GM23338 (cell line): Measurements from ENCODE around the gene VNN1. TPM values are rescaled to one million over a fixed set of nuclear protein-coding genes. Genes with fewer than 3 reads are reported as not detected.

Source experiments
- ATAC-seq: fragments of 200-7000 bp; cut with Tn5 transposase; 3 replicates; pipeline ENCODE4 v1.9.1; 2020
- DNase-seq: peaks from one replicate; pipeline ENCODE4 v3.0.0-alpha.2; 2015; ENCODE audit warnings: low spot score
- H2AFZ ChIP-seq: fragments of 200-600 bp; sonication (generic); 2 replicates; pipeline ENCODE4 v1.8.0; 2016; ENCODE audit warnings: antibody characterized with exemption, mild to moderate bottlenecking, moderate library complexity
- H3F3A ChIP-seq: fragments of 200-600 bp; sonication (generic); replicated peaks from 2 replicates; pipeline ENCODE4 v1.8.0; 2017; ENCODE audit warnings: antibody characterized with exemption, mixed run types, low read depth
- H3K27ac ChIP-seq: fragments of 200-600 bp; sonication (generic); 2 replicates; pipeline ENCODE4 v1.6.1; 2016; ENCODE audit warnings: low read depth
- H3K27me3 ChIP-seq: fragments of 200-600 bp; sonication (generic); 2 replicates; pipeline ENCODE4 v1.8.0; 2016; ENCODE audit warnings: mild to moderate bottlenecking, mixed run types, moderate library complexity; ENCODE audit not compliant: insufficient read depth
- H3K36me3 ChIP-seq: fragments of 200-600 bp; sonication (generic); 2 replicates; pipeline ENCODE4 v1.8.0; 2016; ENCODE audit warnings: mild to moderate bottlenecking; ENCODE audit not compliant: insufficient read depth
- H3K4me1 ChIP-seq: fragments of 200-600 bp; sonication (generic); 2 replicates; pipeline ENCODE4 v1.8.0; 2016; ENCODE audit warnings: mild to moderate bottlenecking, moderate library complexity; ENCODE audit not compliant: insufficient read depth
- H3K4me2 ChIP-seq: fragments of 200-600 bp; sonication (generic); 2 replicates; pipeline ENCODE4 v1.7.1; 2017; ENCODE audit warnings: mixed run types
- H3K4me3 ChIP-seq: fragments of 200-600 bp; sonication (generic); 2 replicates; pipeline ENCODE4 v1.6.1; 2016; ENCODE audit warnings: mixed run types
- H3K79me2 ChIP-seq: fragments of 200-600 bp; sonication (generic); replicated peaks from 2 replicates; pipeline ENCODE4 v1.8.0; 2017; ENCODE audit warnings: mild to moderate bottlenecking; ENCODE audit not compliant: insufficient read depth
- H3K9me2 ChIP-seq: fragments of 200-600 bp; sonication (generic); 2 replicates; pipeline ENCODE4 v1.8.0; 2017; ENCODE audit not compliant: insufficient read depth
- H4K20me1 ChIP-seq: fragments of 200-600 bp; sonication (generic); replicated peaks from 2 replicates; pipeline ENCODE4 v1.8.0; 2017; ENCODE audit warnings: mild to moderate bottlenecking; ENCODE audit not compliant: insufficient read depth
- H3K27ac Mint-ChIP-seq: 2 replicates; pipeline ENCODE4 v1.8.0; 2020; ENCODE audit warnings: inconsistent platforms, mild to moderate bottlenecking, moderate library complexity, mixed read lengths
- H3K27me3 Mint-ChIP-seq: 3 replicates; pipeline ENCODE4 v1.8.0; 2022; ENCODE audit warnings: low read depth, mild to moderate bottlenecking, moderate library complexity, mixed read lengths, inconsistent platforms; ENCODE audit not compliant: insufficient read depth, poor library complexity
- H3K36me3 Mint-ChIP-seq: 3 replicates; pipeline ENCODE4 v1.8.0; 2021; ENCODE audit warnings: low read depth, mild to moderate bottlenecking, inconsistent platforms, moderate library complexity, mixed read lengths
- H3K4me1 Mint-ChIP-seq: 3 replicates; pipeline ENCODE4 v1.8.0; 2020; ENCODE audit warnings: mild to moderate bottlenecking, inconsistent platforms, mixed read lengths
- H3K4me3 Mint-ChIP-seq: 3 replicates; pipeline ENCODE4 v1.8.0; 2021; ENCODE audit warnings: moderate library complexity, mild to moderate bottlenecking, inconsistent platforms, mixed read lengths
- H3K9me3 Mint-ChIP-seq: 3 replicates; pipeline ENCODE4 v1.8.0; 2020; ENCODE audit warnings: moderate library complexity, mild to moderate bottlenecking, inconsistent platforms, mixed read lengths
- EZH2 ChIP-seq: fragments of 200-600 bp; sonication (generic); IDR thresholded peaks from one replicate; pipeline ENCODE4 v1.8.0; 2017; ENCODE audit warnings: antibody characterized with exemption, mild to moderate bottlenecking, low read depth; ENCODE audit not compliant: unreplicated experiment
- EZH2phosphoT487 ChIP-seq: fragments of 200-600 bp; sonication (generic); IDR thresholded peaks from one replicate; pipeline ENCODE4 v1.8.1; 2018; ENCODE audit warnings: antibody characterized with exemption; ENCODE audit not compliant: unreplicated experiment
- NANOG ChIP-seq: IDR thresholded peaks from 2 replicates; pipeline ENCODE4 v1.6.1; 2016; ENCODE audit warnings: antibody characterized with exemption, borderline replicate concordance
- POLR2AphosphoS5 ChIP-seq: IDR thresholded peaks from 2 replicates; pipeline ENCODE4 v1.6.1; 2016; ENCODE audit warnings: antibody characterized with exemption, low read depth
- STAT1 ChIP-seq: IDR thresholded peaks from one replicate; pipeline ENCODE4 v1.6.1; 2016; ENCODE audit warnings: antibody characterized with exemption; ENCODE audit not compliant: unreplicated experiment
- polyA plus RNA-seq: library from polyadenylated mRNA; unstranded; fragments of >200 nt; fragmentation: Nextera tagmentation; extraction: Ambion mirVana; gene quantifications from 2 replicates; pipeline ENCODE4 v1.2.1, GENCODE V29; 2016
- total RNA-seq: library from RNA; depleted of rRNA; stranded (reverse); fragments of >200 nt; shearing (Covaris generic); gene quantifications from 2 replicates; pipeline ENCODE4 v1.2.3, GENCODE V29; 2014
- TF ChIP-seq, protein P1 (sequence below): fragments of 250-450 bp; sonication (Bioruptor Pico); IDR thresholded peaks from 2 replicates; pipeline ENCODE4 v1.5.0; 2020; ENCODE audit warnings: mild to moderate bottlenecking, moderate library complexity
- TF ChIP-seq, protein P2 (sequence below), 2 experiments: fragments of 200-600 bp in 1 of 2; sonication (generic) in 1 of 2; conservative IDR thresholded peaks; 2 replicates each; pipeline versions ENCODE4 v1.5.1 to v1.6.1; 2016 to 2017; ENCODE audit warnings: antibody characterized with exemption in 2 of 2, low read depth in 2 of 2, mild to moderate bottlenecking in 2 of 2, moderate library complexity in 1 of 2
- TF ChIP-seq, protein P3 (sequence below): IDR thresholded peaks from one replicate; pipeline ENCODE4 v1.6.1; 2018; ENCODE audit warnings: antibody characterized with exemption; ENCODE audit not compliant: unreplicated experiment

VNN1 gene
- total and polyA plus RNA-seq, 2 experiments from 2014 or later, result not detected

DNA sequence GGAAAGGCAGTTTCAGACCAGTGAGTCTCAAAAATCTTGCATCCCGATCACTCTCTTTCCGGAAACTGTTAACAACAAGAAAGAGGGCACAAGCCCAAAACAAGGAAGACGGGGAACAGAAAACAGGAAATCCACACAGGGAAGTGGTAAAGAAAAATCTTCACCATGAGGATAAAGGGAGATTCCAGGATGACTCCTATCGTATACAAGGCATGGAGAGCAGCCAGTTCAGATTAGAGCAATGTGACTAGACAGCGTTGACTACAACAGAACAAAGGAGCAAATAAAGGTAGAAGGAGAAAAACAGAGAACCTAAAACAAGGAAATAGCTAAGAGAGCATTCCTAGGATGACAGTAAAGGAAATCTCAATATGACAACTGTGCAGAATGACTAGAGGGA lies 26.5 kb downstream of the VNN1 start:
- H3K27me3 Mint-ChIP-seq, result no peaks in the 10 kb centered on the region

More for the DNA sequence above, 26.5 kb downstream of the VNN1 start:
- Mint-ChIP-seq H3K27ac (no peak overlapping the region), H3K9me3 (no peaks in the 10 kb centered on the region), H3K4me3 (no peak overlapping the region), H3K36me3 (no peaks in the 10 kb centered on the region), H3K4me1 (peaks cover 8% of the 10 kb centered on the region)
- Histone ChIP-seq H3K4me1 (0 out of 2 replicates have a peak, but pooled peaks cover 5% of the 10 kb centered on the region), H3K4me2 (no peak overlapping the region), H3K36me3 (no peaks in the 10 kb centered on the region), H3K79me2 (no peaks in the 10 kb centered on the region), H4K20me1 (no peaks in the 10 kb centered on the region), H3K27me3 (no peaks in the 10 kb centered on the region), H3K27ac (no peak overlapping the region), H3K9me2 (peaks cover 6% of the 10 kb centered on the region), H3F3A (no peaks in the 10 kb centered on the region), H3K4me3 (no peak overlapping the region), H2AFZ (peak overlapping the region; percentile 66; the same call in 1 of the 2 replicates)
- no peak for TF ChIP-seq NANOG
- TF ChIP-seq POLR2AphosphoS5, result no peak
- TF ChIP-seq STAT1, result no peak
- TF ChIP-seq, protein P1, sequence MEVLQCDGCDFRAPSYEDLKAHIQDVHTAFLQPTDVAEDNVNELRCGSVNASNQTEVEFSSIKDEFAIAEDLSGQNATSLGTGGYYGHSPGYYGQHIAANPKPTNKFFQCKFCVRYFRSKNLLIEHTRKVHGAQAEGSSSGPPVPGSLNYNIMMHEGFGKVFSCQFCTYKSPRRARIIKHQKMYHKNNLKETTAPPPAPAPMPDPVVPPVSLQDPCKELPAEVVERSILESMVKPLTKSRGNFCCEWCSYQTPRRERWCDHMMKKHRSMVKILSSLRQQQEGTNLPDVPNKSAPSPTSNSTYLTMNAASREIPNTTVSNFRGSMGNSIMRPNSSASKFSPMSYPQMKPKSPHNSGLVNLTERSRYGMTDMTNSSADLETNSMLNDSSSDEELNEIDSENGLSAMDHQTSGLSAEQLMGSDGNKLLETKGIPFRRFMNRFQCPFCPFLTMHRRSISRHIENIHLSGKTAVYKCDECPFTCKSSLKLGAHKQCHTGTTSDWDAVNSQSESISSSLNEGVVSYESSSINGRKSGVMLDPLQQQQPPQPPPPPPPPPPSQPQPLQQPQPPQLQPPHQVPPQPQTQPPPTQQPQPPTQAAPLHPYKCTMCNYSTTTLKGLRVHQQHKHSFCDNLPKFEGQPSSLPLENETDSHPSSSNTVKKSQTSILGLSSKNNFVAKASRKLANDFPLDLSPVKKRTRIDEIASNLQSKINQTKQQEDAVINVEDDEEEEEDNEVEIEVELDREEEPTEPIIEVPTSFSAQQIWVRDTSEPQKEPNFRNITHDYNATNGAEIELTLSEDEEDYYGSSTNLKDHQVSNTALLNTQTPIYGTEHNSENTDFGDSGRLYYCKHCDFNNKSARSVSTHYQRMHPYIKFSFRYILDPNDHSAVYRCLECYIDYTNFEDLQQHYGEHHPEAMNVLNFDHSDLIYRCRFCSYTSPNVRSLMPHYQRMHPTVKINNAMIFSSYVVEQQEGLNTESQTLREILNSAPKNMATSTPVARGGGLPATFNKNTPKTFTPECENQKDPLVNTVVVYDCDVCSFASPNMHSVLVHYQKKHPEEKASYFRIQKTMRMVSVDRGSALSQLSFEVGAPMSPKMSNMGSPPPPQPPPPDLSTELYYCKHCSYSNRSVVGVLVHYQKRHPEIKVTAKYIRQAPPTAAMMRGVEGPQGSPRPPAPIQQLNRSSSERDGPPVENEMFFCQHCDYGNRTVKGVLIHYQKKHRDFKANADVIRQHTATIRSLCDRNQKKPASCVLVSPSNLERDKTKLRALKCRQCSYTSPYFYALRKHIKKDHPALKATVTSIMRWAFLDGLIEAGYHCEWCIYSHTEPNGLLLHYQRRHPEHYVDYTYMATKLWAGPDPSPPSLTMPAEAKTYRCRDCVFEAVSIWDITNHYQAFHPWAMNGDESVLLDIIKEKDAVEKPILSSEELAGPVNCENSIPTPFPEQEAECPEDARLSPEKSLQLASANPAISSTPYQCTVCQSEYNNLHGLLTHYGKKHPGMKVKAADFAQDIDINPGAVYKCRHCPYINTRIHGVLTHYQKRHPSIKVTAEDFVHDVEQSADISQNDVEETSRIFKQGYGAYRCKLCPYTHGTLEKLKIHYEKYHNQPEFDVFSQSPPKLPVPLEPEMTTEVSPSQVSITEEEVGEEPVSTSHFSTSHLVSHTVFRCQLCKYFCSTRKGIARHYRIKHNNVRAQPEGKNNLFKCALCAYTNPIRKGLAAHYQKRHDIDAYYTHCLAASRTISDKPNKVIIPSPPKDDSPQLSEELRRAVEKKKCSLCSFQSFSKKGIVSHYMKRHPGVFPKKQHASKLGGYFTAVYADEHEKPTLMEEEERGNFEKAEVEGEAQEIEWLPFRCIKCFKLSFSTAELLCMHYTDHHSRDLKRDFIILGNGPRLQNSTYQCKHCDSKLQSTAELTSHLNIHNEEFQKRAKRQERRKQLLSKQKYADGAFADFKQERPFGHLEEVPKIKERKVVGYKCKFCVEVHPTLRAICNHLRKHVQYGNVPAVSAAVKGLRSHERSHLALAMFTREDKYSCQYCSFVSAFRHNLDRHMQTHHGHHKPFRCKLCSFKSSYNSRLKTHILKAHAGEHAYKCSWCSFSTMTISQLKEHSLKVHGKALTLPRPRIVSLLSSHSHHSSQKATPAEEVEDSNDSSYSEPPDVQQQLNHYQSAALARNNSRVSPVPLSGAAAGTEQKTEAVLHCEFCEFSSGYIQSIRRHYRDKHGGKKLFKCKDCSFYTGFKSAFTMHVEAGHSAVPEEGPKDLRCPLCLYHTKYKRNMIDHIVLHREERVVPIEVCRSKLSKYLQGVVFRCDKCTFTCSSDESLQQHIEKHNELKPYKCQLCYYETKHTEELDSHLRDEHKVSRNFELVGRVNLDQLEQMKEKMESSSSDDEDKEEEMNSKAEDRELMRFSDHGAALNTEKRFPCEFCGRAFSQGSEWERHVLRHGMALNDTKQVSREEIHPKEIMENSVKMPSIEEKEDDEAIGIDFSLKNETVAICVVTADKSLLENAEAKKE (CRISPR knock-in tag), result no peak
- no peak for TF ChIP-seq EZH2phosphoT487
- TF ChIP-seq, protein P2, sequence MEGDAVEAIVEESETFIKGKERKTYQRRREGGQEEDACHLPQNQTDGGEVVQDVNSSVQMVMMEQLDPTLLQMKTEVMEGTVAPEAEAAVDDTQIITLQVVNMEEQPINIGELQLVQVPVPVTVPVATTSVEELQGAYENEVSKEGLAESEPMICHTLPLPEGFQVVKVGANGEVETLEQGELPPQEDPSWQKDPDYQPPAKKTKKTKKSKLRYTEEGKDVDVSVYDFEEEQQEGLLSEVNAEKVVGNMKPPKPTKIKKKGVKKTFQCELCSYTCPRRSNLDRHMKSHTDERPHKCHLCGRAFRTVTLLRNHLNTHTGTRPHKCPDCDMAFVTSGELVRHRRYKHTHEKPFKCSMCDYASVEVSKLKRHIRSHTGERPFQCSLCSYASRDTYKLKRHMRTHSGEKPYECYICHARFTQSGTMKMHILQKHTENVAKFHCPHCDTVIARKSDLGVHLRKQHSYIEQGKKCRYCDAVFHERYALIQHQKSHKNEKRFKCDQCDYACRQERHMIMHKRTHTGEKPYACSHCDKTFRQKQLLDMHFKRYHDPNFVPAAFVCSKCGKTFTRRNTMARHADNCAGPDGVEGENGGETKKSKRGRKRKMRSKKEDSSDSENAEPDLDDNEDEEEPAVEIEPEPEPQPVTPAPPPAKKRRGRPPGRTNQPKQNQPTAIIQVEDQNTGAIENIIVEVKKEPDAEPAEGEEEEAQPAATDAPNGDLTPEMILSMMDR (conservative IDR thresholded peaks at IDR 0.05; ENCODE audit: low read depth in 2 of 2), result no peak
- TF ChIP-seq EZH2, result no peak
- TF ChIP-seq, protein P3, sequence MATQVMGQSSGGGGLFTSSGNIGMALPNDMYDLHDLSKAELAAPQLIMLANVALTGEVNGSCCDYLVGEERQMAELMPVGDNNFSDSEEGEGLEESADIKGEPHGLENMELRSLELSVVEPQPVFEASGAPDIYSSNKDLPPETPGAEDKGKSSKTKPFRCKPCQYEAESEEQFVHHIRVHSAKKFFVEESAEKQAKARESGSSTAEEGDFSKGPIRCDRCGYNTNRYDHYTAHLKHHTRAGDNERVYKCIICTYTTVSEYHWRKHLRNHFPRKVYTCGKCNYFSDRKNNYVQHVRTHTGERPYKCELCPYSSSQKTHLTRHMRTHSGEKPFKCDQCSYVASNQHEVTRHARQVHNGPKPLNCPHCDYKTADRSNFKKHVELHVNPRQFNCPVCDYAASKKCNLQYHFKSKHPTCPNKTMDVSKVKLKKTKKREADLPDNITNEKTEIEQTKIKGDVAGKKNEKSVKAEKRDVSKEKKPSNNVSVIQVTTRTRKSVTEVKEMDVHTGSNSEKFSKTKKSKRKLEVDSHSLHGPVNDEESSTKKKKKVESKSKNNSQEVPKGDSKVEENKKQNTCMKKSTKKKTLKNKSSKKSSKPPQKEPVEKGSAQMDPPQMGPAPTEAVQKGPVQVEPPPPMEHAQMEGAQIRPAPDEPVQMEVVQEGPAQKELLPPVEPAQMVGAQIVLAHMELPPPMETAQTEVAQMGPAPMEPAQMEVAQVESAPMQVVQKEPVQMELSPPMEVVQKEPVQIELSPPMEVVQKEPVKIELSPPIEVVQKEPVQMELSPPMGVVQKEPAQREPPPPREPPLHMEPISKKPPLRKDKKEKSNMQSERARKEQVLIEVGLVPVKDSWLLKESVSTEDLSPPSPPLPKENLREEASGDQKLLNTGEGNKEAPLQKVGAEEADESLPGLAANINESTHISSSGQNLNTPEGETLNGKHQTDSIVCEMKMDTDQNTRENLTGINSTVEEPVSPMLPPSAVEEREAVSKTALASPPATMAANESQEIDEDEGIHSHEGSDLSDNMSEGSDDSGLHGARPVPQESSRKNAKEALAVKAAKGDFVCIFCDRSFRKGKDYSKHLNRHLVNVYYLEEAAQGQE, result no peak
- ATAC-seq (no peak), DNase-seq (no peak)
